K562 (cell line): ENCODE measurements around the gene SLC29A2. TPM values are rescaled to one million over a fixed set of nuclear protein-coding genes. Genes with fewer than 3 reads are reported as not detected.

Experiments
- ADNP ChIP-seq: fragments of 200-800 bp; sonication (Bioruptor generic); IDR thresholded peaks from 2 replicates; pipeline ENCODE4 v1.6.1; 2016; ENCODE audit warnings: missing genetic modification characterization, missing compliant biosample characterization
- GATAD2B ChIP-seq: fragments of 450-650 bp; IDR thresholded peaks from 2 replicates; pipeline ENCODE4 v1.6.1; 2017; ENCODE audit warnings: mild to moderate bottlenecking, borderline replicate concordance
- HEY1 ChIP-seq: fragments of 250-450 bp; sonication (Bioruptor Pico); IDR thresholded peaks from 2 replicates; pipeline ENCODE4 v1.5.0; 2020; ENCODE audit warnings: mild to moderate bottlenecking, moderate library complexity, borderline replicate concordance
- IFI16 ChIP-seq: fragments of 250-450 bp; sonication (Bioruptor Pico); IDR thresholded peaks from 2 replicates; pipeline ENCODE4 v2.1.2; 2022; ENCODE audit warnings: mild to moderate bottlenecking, inconsistent platforms
- MYBL2 ChIP-seq, 2 experiments: fragments of 450-650 bp in 1 of 2; sonication (generic) in 1 of 2; formaldehyde crosslinking in 1 of 2; IDR thresholded peaks; 2 replicates each; pipeline versions ENCODE4 v1.6.1 to v1.8.1; 2017 to 2022; ENCODE audit warnings: borderline replicate concordance in 1 of 2, inconsistent platforms in 1 of 2, low read depth in 1 of 2, mild to moderate bottlenecking in 1 of 2, missing genetic modification reagents in 1 of 2, moderate library complexity in 1 of 2
- PRMT5 ChIP-seq: sonication (generic); formaldehyde crosslinking; IDR thresholded peaks from 2 replicates; pipeline ENCODE4 v1.5.0; 2020; ENCODE audit warnings: missing genetic modification reagents
- PTBP1 ChIP-seq: fragments of 200-400 bp; formaldehyde crosslinking; IDR thresholded peaks from 2 replicates; pipeline ENCODE4 v1.6.1; 2017; ENCODE audit warnings: low read depth, low read length
- RAD51 ChIP-seq: fragments of 450-650 bp; IDR thresholded peaks from 2 replicates; pipeline ENCODE4 v1.7.1; 2016; ENCODE audit warnings: low read depth, mild to moderate bottlenecking, borderline replicate concordance
- RBM34 ChIP-seq: fragments of 200-400 bp; formaldehyde crosslinking; IDR thresholded peaks from 2 replicates; pipeline ENCODE4 v1.6.1; 2018; ENCODE audit warnings: low read length, borderline replicate concordance; ENCODE audit not compliant: insufficient read depth
- TCF15 ChIP-seq: fragments of 250-450 bp; sonication (Bioruptor Pico); IDR thresholded peaks from 2 replicates; pipeline ENCODE4 v1.8.0; 2022; ENCODE audit warnings: moderate library complexity, mild to moderate bottlenecking, inconsistent platforms
- THAP12 ChIP-seq: fragments of 250-450 bp; sonication (Bioruptor Pico); IDR thresholded peaks from 2 replicates; pipeline ENCODE4 v1.9.0; 2021; ENCODE audit warnings: mild to moderate bottlenecking, inconsistent platforms
- ZFP1 ChIP-seq: fragments of 450-650 bp; formaldehyde crosslinking; IDR thresholded peaks from 2 replicates; pipeline ENCODE4 v1.4.0; 2020; ENCODE audit warnings: mild to moderate bottlenecking, mixed read lengths
- polyA plus RNA-seq, 8 experiments: library from polyadenylated mRNA; depleted of rRNA in 4 of 8; stranded (reverse) in 5 of 8; unstranded in 3 of 8; fragments of >200 nt; fragmentation: Nextera tagmentation in 2 of 8; fragmentation: Illumina TruSeq in 1 of 8; extraction: Ambion mirVana in 2 of 8; extraction: Trizol in 1 of 8; gene quantifications; 2 replicates each; pipeline versions ENCODE4 v1.2.1 to v1.2.3, GENCODE V29; 2011 to 2014; ENCODE audit warnings: inconsistent platforms in 1 of 8, missing spikeins in 1 of 8
- total RNA-seq, 7 experiments: library from RNA; depleted of rRNA in 6 of 7; stranded (reverse); fragments of >200 nt in 6 of 7; fragmentation: Illumina TruSeq in 2 of 7; extraction: Trizol in 2 of 7; gene quantifications; 2 replicates each; pipeline versions ENCODE4 v1.2.1 to v1.2.3, GENCODE V29; 2011 to 2021; ENCODE audit warnings: low replicate concordance in 1 of 7
- TF ChIP-seq, protein P1 (sequence below): fragments of 450-650 bp; IDR thresholded peaks from 2 replicates; pipeline ENCODE4 v1.7.0; 2016; ENCODE audit warnings: borderline replicate concordance
- TF ChIP-seq, protein P2 (sequence below): sonication (generic); formaldehyde crosslinking; IDR thresholded peaks from 2 replicates; pipeline ENCODE4 v1.8.0; 2022; ENCODE audit warnings: missing genetic modification reagents, mild to moderate bottlenecking, borderline replicate concordance
- TF ChIP-seq, protein P3 (sequence below): fragments of 450-650 bp; formaldehyde crosslinking; IDR thresholded peaks from 2 replicates; pipeline ENCODE4 v1.4.0; 2020; ENCODE audit warnings: mild to moderate bottlenecking, moderate library complexity
- TF ChIP-seq, protein P4 (sequence below): fragments of 250-450 bp; sonication (Bioruptor Pico); IDR thresholded peaks from 2 replicates; pipeline ENCODE4 v1.4.0; 2020; ENCODE audit warnings: mild to moderate bottlenecking, moderate library complexity

The SLC29A2 gene
- total and polyA plus RNA-seq, 9 of the 15 experiments (the other 6 are each of a cell fraction or from before 2014, with no cell fraction given), result 2.4 to 48.6 (median 14.2) TPM

GRCh38 chr11:66344550-66345315 lies 26.8 kb downstream of the SLC29A2 start, which contains the start of gene BRMS1 (continued):
- TF ChIP-seq, protein P1, sequence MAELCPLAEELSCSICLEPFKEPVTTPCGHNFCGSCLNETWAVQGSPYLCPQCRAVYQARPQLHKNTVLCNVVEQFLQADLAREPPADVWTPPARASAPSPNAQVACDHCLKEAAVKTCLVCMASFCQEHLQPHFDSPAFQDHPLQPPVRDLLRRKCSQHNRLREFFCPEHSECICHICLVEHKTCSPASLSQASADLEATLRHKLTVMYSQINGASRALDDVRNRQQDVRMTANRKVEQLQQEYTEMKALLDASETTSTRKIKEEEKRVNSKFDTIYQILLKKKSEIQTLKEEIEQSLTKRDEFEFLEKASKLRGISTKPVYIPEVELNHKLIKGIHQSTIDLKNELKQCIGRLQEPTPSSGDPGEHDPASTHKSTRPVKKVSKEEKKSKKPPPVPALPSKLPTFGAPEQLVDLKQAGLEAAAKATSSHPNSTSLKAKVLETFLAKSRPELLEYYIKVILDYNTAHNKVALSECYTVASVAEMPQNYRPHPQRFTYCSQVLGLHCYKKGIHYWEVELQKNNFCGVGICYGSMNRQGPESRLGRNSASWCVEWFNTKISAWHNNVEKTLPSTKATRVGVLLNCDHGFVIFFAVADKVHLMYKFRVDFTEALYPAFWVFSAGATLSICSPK, result no peak
- TF ChIP-seq ZFP1, result no peak
- TF ChIP-seq, protein P2, sequence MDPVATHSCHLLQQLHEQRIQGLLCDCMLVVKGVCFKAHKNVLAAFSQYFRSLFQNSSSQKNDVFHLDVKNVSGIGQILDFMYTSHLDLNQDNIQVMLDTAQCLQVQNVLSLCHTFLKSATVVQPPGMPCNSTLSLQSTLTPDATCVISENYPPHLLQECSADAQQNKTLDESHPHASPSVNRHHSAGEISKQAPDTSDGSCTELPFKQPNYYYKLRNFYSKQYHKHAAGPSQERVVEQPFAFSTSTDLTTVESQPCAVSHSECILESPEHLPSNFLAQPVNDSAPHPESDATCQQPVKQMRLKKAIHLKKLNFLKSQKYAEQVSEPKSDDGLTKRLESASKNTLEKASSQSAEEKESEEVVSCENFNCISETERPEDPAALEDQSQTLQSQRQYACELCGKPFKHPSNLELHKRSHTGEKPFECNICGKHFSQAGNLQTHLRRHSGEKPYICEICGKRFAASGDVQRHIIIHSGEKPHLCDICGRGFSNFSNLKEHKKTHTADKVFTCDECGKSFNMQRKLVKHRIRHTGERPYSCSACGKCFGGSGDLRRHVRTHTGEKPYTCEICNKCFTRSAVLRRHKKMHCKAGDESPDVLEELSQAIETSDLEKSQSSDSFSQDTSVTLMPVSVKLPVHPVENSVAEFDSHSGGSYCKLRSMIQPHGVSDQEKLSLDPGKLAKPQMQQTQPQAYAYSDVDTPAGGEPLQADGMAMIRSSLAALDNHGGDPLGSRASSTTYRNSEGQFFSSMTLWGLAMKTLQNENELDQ (CRISPR knock-in tag), result no peak
- no peak for TF ChIP-seq THAP12 (CRISPR knock-in tag)
- TF ChIP-seq GATAD2B, result no peak
- TF ChIP-seq, protein P3, sequence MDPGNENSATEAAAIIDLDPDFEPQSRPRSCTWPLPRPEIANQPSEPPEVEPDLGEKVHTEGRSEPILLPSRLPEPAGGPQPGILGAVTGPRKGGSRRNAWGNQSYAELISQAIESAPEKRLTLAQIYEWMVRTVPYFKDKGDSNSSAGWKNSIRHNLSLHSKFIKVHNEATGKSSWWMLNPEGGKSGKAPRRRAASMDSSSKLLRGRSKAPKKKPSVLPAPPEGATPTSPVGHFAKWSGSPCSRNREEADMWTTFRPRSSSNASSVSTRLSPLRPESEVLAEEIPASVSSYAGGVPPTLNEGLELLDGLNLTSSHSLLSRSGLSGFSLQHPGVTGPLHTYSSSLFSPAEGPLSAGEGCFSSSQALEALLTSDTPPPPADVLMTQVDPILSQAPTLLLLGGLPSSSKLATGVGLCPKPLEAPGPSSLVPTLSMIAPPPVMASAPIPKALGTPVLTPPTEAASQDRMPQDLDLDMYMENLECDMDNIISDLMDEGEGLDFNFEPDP (CRISPR knock-in tag), result no peak
- TF ChIP-seq PRMT5 (CRISPR knock-in tag), result no peak
- TF ChIP-seq ADNP (tag), result no peak
- no peak for TF ChIP-seq TCF15 (CRISPR knock-in tag)
- no peak for TF ChIP-seq PTBP1
- no peak for TF ChIP-seq HEY1 (CRISPR knock-in tag)
- no peak for TF ChIP-seq IFI16
- TF ChIP-seq, protein P4, sequence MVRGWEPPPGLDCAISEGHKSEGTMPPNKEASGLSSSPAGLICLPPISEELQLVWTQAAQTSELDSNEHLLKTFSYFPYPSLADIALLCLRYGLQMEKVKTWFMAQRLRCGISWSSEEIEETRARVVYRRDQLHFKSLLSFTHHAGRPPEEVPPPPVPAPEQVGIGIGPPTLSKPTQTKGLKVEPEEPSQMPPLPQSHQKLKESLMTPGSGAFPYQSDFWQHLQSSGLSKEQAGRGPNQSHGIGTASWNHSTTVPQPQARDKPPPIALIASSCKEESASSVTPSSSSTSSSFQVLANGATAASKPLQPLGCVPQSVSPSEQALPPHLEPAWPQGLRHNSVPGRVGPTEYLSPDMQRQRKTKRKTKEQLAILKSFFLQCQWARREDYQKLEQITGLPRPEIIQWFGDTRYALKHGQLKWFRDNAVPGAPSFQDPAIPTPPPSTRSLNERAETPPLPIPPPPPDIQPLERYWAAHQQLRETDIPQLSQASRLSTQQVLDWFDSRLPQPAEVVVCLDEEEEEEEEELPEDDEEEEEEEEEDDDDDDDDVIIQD (CRISPR knock-in tag), result no peak
- TF ChIP-seq MYBL2 (IDR thresholded peaks at IDR 0.05; ENCODE audit: low read depth), result no peak
- no peak for TF ChIP-seq MYBL2 (CRISPR knock-in tag; IDR thresholded peaks at IDR 0.05; ENCODE audit: borderline replicate concordance)
- TF ChIP-seq RAD51, result no peak
- TF ChIP-seq RBM34, result no peak
